K562 (cell line): ENCODE data around the gene SMIM7. TPM values are rescaled to one million over a fixed set of nuclear protein-coding genes. Genes with fewer than 3 reads are reported as not detected.
A peak's percentile ranks its signal among the peaks of the same experiment; 100 is the strongest.

Experiments used
- ATAC-seq: fragments of 200-7000 bp; cut with Tn5 transposase; 3 replicates; pipeline ENCODE4 v1.9.1; 2020; ENCODE audit warnings: moderate library complexity
- BruUV-seq: library from RNA; stranded (reverse); fragments of 400-500 nt; replicated peaks from 2 replicates; lab custom pipeline; 2021; lab: Mats Ljungman, UMichigan
- CTCF ChIA-PET: fragments of 300-600 bp; formaldehyde crosslinking; extraction: SDS; loops from one replicate; lab custom pipeline; 2021; ENCODE audit warnings: low intra/inter-chr PET ratio; lab: Yijun Ruan, JAX
- POLR2A ChIA-PET: fragments of 300-600, 350-650 bp; sonication (Branson Sonifier 250); formaldehyde crosslinking; extraction: SDS; loops from one replicate; lab custom pipeline; 2021; ENCODE audit warnings: antibody characterized with exemption, inconsistent platforms; lab: Yijun Ruan, JAX
- DNase-seq, 4 experiments: peaks; one replicate each; pipeline versions ENCODE4 v3.0.0 to v3.0.0-alpha.2; 2011 to 2018; ENCODE audit warnings: low spot score in 3 of 4, mixed read lengths in 3 of 4; ENCODE audit errors: extremely low read depth in 1 of 4
- FAIRE-seq: peaks from 2 replicates; lab custom pipeline; 2011; peaks lifted over from hg19 to GRCh38; lab: Jason Lieb, UNC
- H2AFZ ChIP-seq: 2 replicates; pipeline ENCODE4 v1.6.0; 2011; ENCODE audit warnings: low read depth, low read length, control low read depth, inconsistent platforms
- H3K27ac ChIP-seq: fragments of 200-600 bp; 3 replicates; pipeline ENCODE4 v1.8.0; 2011; ENCODE audit warnings: low read depth, mild to moderate bottlenecking, control low read depth, inconsistent platforms, low read length, moderate library complexity, mixed read lengths; ENCODE audit errors: extremely low read depth
- H3K27me3 ChIP-seq, 2 experiments: fragments of 300-600 bp in 1 of 2; 2 replicates in 1 of 2; 3 replicates in 1 of 2; pipeline versions ENCODE4 v1.6.0 to v1.8.0; 2011; ENCODE audit warnings: inconsistent platforms in 2 of 2, low read length in 2 of 2, mild to moderate bottlenecking in 1 of 2, mixed read lengths in 1 of 2, moderate library complexity in 1 of 2; ENCODE audit not compliant: control insufficient read depth in 2 of 2, insufficient read depth in 2 of 2
- H3K36me3 ChIP-seq: fragments of 300-600 bp; 3 replicates; pipeline ENCODE4 v1.8.0; 2011; ENCODE audit warnings: mild to moderate bottlenecking, low read length, inconsistent platforms; ENCODE audit not compliant: control insufficient read depth, insufficient read depth
- H3K4me1 ChIP-seq, 2 experiments: fragments of 200-600 bp in 1 of 2; replicated peaks in 1 of 2; 2 replicates in 1 of 2; 3 replicates in 1 of 2; pipeline versions ENCODE4 v1.5.1 to v1.8.0; 2011; ENCODE audit warnings: inconsistent platforms in 2 of 2, low read length in 2 of 2, mild to moderate bottlenecking in 1 of 2, mixed read lengths in 1 of 2, moderate library complexity in 1 of 2; ENCODE audit not compliant: control insufficient read depth in 2 of 2, insufficient read depth in 2 of 2
- H3K4me2 ChIP-seq: 2 replicates; pipeline ENCODE4 v1.6.1; 2011; ENCODE audit warnings: low read length, control low read depth, inconsistent platforms, mixed read lengths; ENCODE audit not compliant: insufficient read depth
- H3K4me3 ChIP-seq: fragments of 200-600 bp; sonication (generic), shearing (Covaris generic); 2 replicates; pipeline ENCODE4 v1.5.1; 2016; ENCODE audit warnings: control low read depth, inconsistent platforms
- H3K79me2 ChIP-seq: fragments of 200-600 bp; 3 replicates; pipeline ENCODE4 v1.8.0; 2011; ENCODE audit warnings: low read length, inconsistent platforms; ENCODE audit not compliant: control insufficient read depth, insufficient read depth
- H3K9ac ChIP-seq, 2 experiments: 2 replicates each; pipeline versions ENCODE4 v1.6.0 to v1.6.1; 2011; ENCODE audit warnings: low read depth in 2 of 2, low read length in 2 of 2, control low read depth in 1 of 2, inconsistent platforms in 1 of 2, mild to moderate bottlenecking in 1 of 2, mixed read lengths in 1 of 2; ENCODE audit not compliant: insufficient read depth in 1 of 2
- H3K9me1 ChIP-seq: one replicate; pipeline ENCODE4 v1.6.0; 2011; ENCODE audit warnings: inconsistent platforms, mild to moderate bottlenecking, low read length, moderate library complexity; ENCODE audit not compliant: control insufficient read depth, insufficient read depth
- H3K9me3 ChIP-seq: replicated peaks from 2 replicates; pipeline ENCODE4 v1.5.1; 2011; ENCODE audit warnings: low read depth, low read length, inconsistent platforms; ENCODE audit not compliant: control insufficient read depth, insufficient read depth
- H4K20me1 ChIP-seq: replicated peaks from 2 replicates; pipeline ENCODE4 v1.6.1; 2011; ENCODE audit warnings: low read length, inconsistent platforms, mixed read lengths; ENCODE audit not compliant: control insufficient read depth, insufficient read depth
- CBX1 ChIP-seq: sonication (generic); IDR thresholded peaks from 2 replicates; pipeline ENCODE4 v1.6.1; 2016; ENCODE audit warnings: antibody characterized with exemption, low read depth, mild to moderate bottlenecking
- CEBPB ChIP-seq: fragments of 450-650 bp; IDR thresholded peaks from 2 replicates; pipeline ENCODE4 v1.6.1; 2016; ENCODE audit warnings: missing genetic modification characterization, missing compliant biosample characterization
- WGBS: fragments of 100-300 bp; shearing (Covaris generic); methylation state at CpG from one replicate; pipeline ENCODE4 v1.1.6; 2016; ENCODE audit warnings: low coverage, mixed read lengths; ENCODE audit not compliant: insufficient coverage; ENCODE audit errors: missing lambda C conversion rate; 5-methylcytosine and 5-hydroxymethylcytosine counted together
- in situ Hi-C: fragments of 300-500 bp; cut with MboI; formaldehyde crosslinking; loops from 4 replicates; pipeline ENCODE4 v1.15.0; 2018; ENCODE audit warnings: inconsistent platforms, mixed read lengths
- intact Hi-C: fragments of 100-400 bp; cut with micrococcal nuclease; formaldehyde crosslinking; loops from 2 replicates; pipeline ENCODE4 v1.14.2; 2022
- polyA plus RNA-seq, 8 experiments: library from polyadenylated mRNA; depleted of rRNA in 4 of 8; stranded (reverse) in 5 of 8; unstranded in 3 of 8; fragments of >200 nt; fragmentation: Nextera tagmentation in 2 of 8; fragmentation: Illumina TruSeq in 1 of 8; extraction: Ambion mirVana in 2 of 8; extraction: Trizol in 1 of 8; gene quantifications; 2 replicates each; pipeline versions ENCODE4 v1.2.1 to v1.2.3, GENCODE V29; 2011 to 2014; ENCODE audit warnings: inconsistent platforms in 1 of 8, missing spikeins in 1 of 8
- total RNA-seq, 7 experiments: library from RNA; depleted of rRNA in 6 of 7; stranded (reverse); fragments of >200 nt in 6 of 7; fragmentation: Illumina TruSeq in 2 of 7; extraction: Trizol in 2 of 7; gene quantifications; 2 replicates each; pipeline versions ENCODE4 v1.2.1 to v1.2.3, GENCODE V29; 2011 to 2021; ENCODE audit warnings: low replicate concordance in 1 of 7
- TF ChIP-seq, protein P1 (sequence below): fragments of 250-450 bp; sonication (Bioruptor Pico); IDR thresholded peaks from 2 replicates; pipeline ENCODE4 v1.5.0; 2022; ENCODE audit warnings: mild to moderate bottlenecking

Gene SMIM7
- total and polyA plus RNA-seq, 9 of the 15 experiments (the other 6 are each of a cell fraction or from before 2014, with no cell fraction given), result 55.3 to 265 (median 107) TPM

GRCh38 chr19:16604615-16605014 is 55.3 kb downstream of the SMIM7 start:
- in situ Hi-C loops, result no loop called here
- ATAC-seq (no peak), FAIRE-seq (no peak), DNase-seq (no peak)
- TF ChIP-seq CEBPB (tag), result peak; percentile 79
- TF ChIP-seq, protein P1, sequence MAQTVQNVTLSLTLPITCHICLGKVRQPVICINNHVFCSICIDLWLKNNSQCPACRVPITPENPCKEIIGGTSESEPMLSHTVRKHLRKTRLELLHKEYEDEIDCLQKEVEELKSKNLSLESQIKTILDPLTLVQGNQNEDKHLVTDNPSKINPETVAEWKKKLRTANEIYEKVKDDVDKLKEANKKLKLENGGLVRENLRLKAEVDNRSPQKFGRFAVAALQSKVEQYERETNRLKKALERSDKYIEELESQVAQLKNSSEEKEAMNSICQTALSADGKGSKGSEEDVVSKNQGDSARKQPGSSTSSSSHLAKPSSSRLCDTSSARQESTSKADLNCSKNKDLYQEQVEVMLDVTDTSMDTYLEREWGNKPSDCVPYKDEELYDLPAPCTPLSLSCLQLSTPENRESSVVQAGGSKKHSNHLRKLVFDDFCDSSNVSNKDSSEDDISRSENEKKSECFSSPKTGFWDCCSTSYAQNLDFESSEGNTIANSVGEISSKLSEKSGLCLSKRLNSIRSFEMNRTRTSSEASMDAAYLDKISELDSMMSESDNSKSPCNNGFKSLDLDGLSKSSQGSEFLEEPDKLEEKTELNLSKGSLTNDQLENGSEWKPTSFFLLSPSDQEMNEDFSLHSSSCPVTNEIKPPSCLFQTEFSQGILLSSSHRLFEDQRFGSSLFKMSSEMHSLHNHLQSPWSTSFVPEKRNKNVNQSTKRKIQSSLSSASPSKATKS, result no peak
- no peak for TF ChIP-seq CBX1
- peaks cover 56% of the 10 kb centered on the region for H4K20me1 ChIP-seq
- no TSS peak for BruUV-seq
- peaks cover 15% of the 10 kb centered on the region for H3K9me1 ChIP-seq
- peaks cover 4 to 40% of the 10 kb centered on the region in 2 experiments; a peak in 4 of 5 replicates for H3K4me1 ChIP-seq
- intact Hi-C loops, result no loop called here
- 0 out of 4 replicates have a peak overlapping the region, but pooled peaks of 1 of the 2 experiments have one; percentile 33 for H3K9ac ChIP-seq
- H3K27me3 ChIP-seq, result no peaks in the 10 kb centered on the region
- peaks cover 97% of the 10 kb centered on the region for H3K79me2 ChIP-seq
- H3K4me2 ChIP-seq, result no peak overlapping the region
- H2AFZ ChIP-seq, result no peak overlapping the region
- no peak overlapping the region for H3K4me3 ChIP-seq
- H3K27ac ChIP-seq, result no peak overlapping the region; the same call in 2 of the 3 replicates
- peaks cover 24% of the 10 kb centered on the region for H3K36me3 ChIP-seq
- no peaks in the 10 kb centered on the region for H3K9me3 ChIP-seq
- 81% methylated on average over 5 of the region's 6 CpGs for WGBS
- ChIA-PET POLR2A (interaction anchor here (0.6 to 1.3 kb wide), 2 partner anchors 14 to 228 kb away, joined by 3 to 10 read pairs; no protein-coding TSS in a partner anchor), CTCF (no interaction called here)
